Gastrocnemius medialis (tissue), 4 donors: ENCODE measurements around the gene STARD13. TPM values are rescaled to one million over a fixed set of nuclear protein-coding genes. Genes with fewer than 3 reads are reported as not detected.

Experiments
- ATAC-seq, 2 donors: fragments of 150-250 bp; one replicate each; pipeline ENCODE4 v1.9.1; 2016
- DNase-seq, 2 donors: peaks; one replicate each; pipeline ENCODE4 v3.0.0-alpha.2; 2019
- H3K27ac ChIP-seq, 4 donors: fragments of 200-600 bp; sonication (generic); 1 replicate in 1 of 4; 2 replicates in 3 of 4; pipeline ENCODE4 v1.5.1; 2016 to 2018; ENCODE audit warnings: mild to moderate bottlenecking in 2 of 4, moderate library complexity in 1 of 4
- H3K27me3 ChIP-seq, 3 donors: fragments of 200-600 bp; sonication (generic) in 2 of 3; 1 replicate in 1 of 3; 2 replicates in 2 of 3; pipeline versions ENCODE4 v1.5.1 to v1.6.0; 2016 to 2019; ENCODE audit warnings: mild to moderate bottlenecking in 1 of 3, moderate library complexity in 1 of 3
- H3K36me3 ChIP-seq, 2 donors: fragments of 200-600 bp; sonication (generic) in 1 of 2; one replicate each; pipeline ENCODE4 v1.5.1; 2017 to 2018
- H3K4me1 ChIP-seq, 2 donors: fragments of 200-600 bp; sonication (generic) in 1 of 2; one replicate each; pipeline ENCODE4 v1.5.1; 2016 to 2017; ENCODE audit warnings: mild to moderate bottlenecking in 2 of 2
- H3K4me3 ChIP-seq, 4 donors: fragments of 200-600 bp; sonication (generic) in 3 of 4; 1 replicate in 1 of 4; 2 replicates in 3 of 4; pipeline ENCODE4 v1.5.1; 2016 to 2019; ENCODE audit warnings: mild to moderate bottlenecking in 2 of 4
- H3K9me3 ChIP-seq, 3 donors: fragments of 200-600 bp; sonication (generic) in 2 of 3; 1 replicate in 1 of 3; 2 replicates in 2 of 3; pipeline ENCODE4 v1.5.1; 2016 to 2019
- CTCF ChIP-seq, 5 experiments: fragments of 450-650 bp in 3 of 5; fragments of 200-600 bp in 2 of 5; sonication (generic) in 2 of 5; IDR thresholded peaks in 4 of 5; conservative IDR thresholded peaks in 1 of 5; 1 replicate in 4 of 5; 2 replicates in 1 of 5; pipeline ENCODE4 v1.5.1; 2016 to 2019; ENCODE audit warnings: antibody characterized with exemption in 5 of 5, mild to moderate bottlenecking in 3 of 5, moderate library complexity in 3 of 5
- POLR2A ChIP-seq, 2 donors: fragments of 450-650 bp; IDR thresholded peaks; one replicate each; pipeline ENCODE4 v1.6.1; 2017; ENCODE audit warnings: antibody characterized with exemption in 2 of 2, mild to moderate bottlenecking in 2 of 2, moderate library complexity in 2 of 2
- in situ Hi-C, 4 donors: fragments of 200-750 bp; cut with MboI; loops; one replicate each; pipeline versions ENCODE4 v1.15.0 to v1.8.0; 2017; ENCODE audit warnings: low sequenced_read_pairs in 4 of 4
- intact Hi-C: fragments of 100-400 bp; cut with DNase I; formaldehyde crosslinking; loops from one replicate; pipeline ENCODE4 v1.15.1; 2023; ENCODE audit warnings: low total_unique reads
- total RNA-seq, 4 donors: library from RNA; depleted of rRNA; stranded (reverse); fragments of >200 nt; gene quantifications; one replicate each; pipeline versions ENCODE4 v1.1.0 to v1.2.3, GENCODE V29; 2016

Gene STARD13
- total RNA-seq, 4 donors from 2014 or later, result 7.7 to 19.3 (median 12.0) TPM

GRCh38 chr13:33281951-33282595, 3.5 kb downstream of the STARD13 start:
- intact Hi-C loops, result loop anchor here (2.0 to 10.0 kb wide), 2 partner anchors 17 to 697 kb away; partner anchors contain the start of gene PDS5B
- H3K36me3 ChIP-seq, result no peaks in the 10 kb centered on the region
- H3K4me3 ChIP-seq, result no peak overlapping the region
- H3K4me1 ChIP-seq, result peaks cover 55 to 67% of the 10 kb centered on the region in 2 donors
- no peak for ATAC-seq
- in situ Hi-C loops, result loop anchor here in 1 of 4 donors (10.0 kb wide), 1 partner anchor 73 kb away; no protein-coding TSS in a partner anchor
- no peaks in the 10 kb centered on the region for H3K9me3 ChIP-seq
- H3K27me3 ChIP-seq, result no peaks in the 10 kb centered on the region
- no peak for DNase-seq
- TF ChIP-seq CTCF (IDR thresholded peaks at IDR 0.05 in 4 of 5, conservative IDR thresholded peaks at IDR 0.05 in 1 of 5), result no peak
- TF ChIP-seq POLR2A (IDR thresholded peaks at IDR 0.05), result no peak
- H3K27ac ChIP-seq, result peak overlapping the region; percentile 41 to 93 (median 88)

GRCh38 chr13:33280923-33281322, 4.6 kb downstream of the STARD13 start:
- H3K9me3 ChIP-seq, result no peaks in the 10 kb centered on the region
- DNase-seq (no peak), ATAC-seq (no peak)
- peaks cover 62 to 71% of the 10 kb centered on the region in 2 donors for H3K4me1 ChIP-seq
- intact Hi-C loops (loop anchor here (2.0 to 10.0 kb wide), 2 partner anchors 16 to 696 kb away; partner anchors contain the start of gene PDS5B), in situ Hi-C loops (loop anchor here in 1 of 4 donors (10.0 kb wide), 1 partner anchor 74 kb away; no protein-coding TSS in a partner anchor)
- H3K27me3 ChIP-seq, result no peaks in the 10 kb centered on the region
- TF ChIP-seq CTCF (IDR thresholded peaks at IDR 0.05 in 4 of 5, conservative IDR thresholded peaks at IDR 0.05 in 1 of 5) (no peak), POLR2A (IDR thresholded peaks at IDR 0.05) (no peak)
- no peak overlapping the region for H3K4me3 ChIP-seq
- H3K36me3 ChIP-seq, result no peaks in the 10 kb centered on the region
- H3K27ac ChIP-seq, result peak overlapping the region; percentile 77 to 88 (median 82)

GRCh38 chr13:33280279-33280905, 5.2 kb downstream of the STARD13 start:
- ATAC-seq, result peak; percentile 10 to 15
- H3K4me1 ChIP-seq, result peaks cover 62 to 75% of the 10 kb centered on the region in 2 donors
- H3K27me3 ChIP-seq, result no peaks in the 10 kb centered on the region
- peak overlapping the region in 2 of 4 donors; percentile 14 to 16 for H3K4me3 ChIP-seq
- H3K36me3 ChIP-seq, result no peaks in the 10 kb centered on the region
- H3K9me3 ChIP-seq, result no peaks in the 10 kb centered on the region
- no peak for TF ChIP-seq POLR2A (IDR thresholded peaks at IDR 0.05)
- TF ChIP-seq CTCF (IDR thresholded peaks at IDR 0.05 in 4 of 5, conservative IDR thresholded peaks at IDR 0.05 in 1 of 5), result no peak
- in situ Hi-C loops (loop anchor here in 1 of 4 donors (10.0 kb wide), 1 partner anchor 74 kb away; no protein-coding TSS in a partner anchor), intact Hi-C loops (loop anchor here (2.0 to 10.0 kb wide), 2 partner anchors 16 to 696 kb away; partner anchors contain the start of gene PDS5B)
- H3K27ac ChIP-seq, result peak overlapping the region; percentile 77 to 88 (median 82)
- no peak for DNase-seq

- in situ Hi-C loops, result loop anchor here in 1 of 4 donors (10.0 kb wide), 1 partner anchor 75 kb away; no protein-coding TSS in a partner anchor
- H3K4me3 ChIP-seq, result peak overlapping the region in 2 of 4 donors; percentile 14 to 16
- H3K4me1 ChIP-seq, result peaks cover 62 to 78% of the 10 kb centered on the region in 2 donors
- DNase-seq, result peak; percentile 74 to 79
- no peaks in the 10 kb centered on the region for H3K27me3 ChIP-seq
- TF ChIP-seq CTCF (IDR thresholded peaks at IDR 0.05 in 4 of 5, conservative IDR thresholded peaks at IDR 0.05 in 1 of 5), result no peak
- TF ChIP-seq POLR2A (IDR thresholded peaks at IDR 0.05), result no peak
- peak overlapping the region; percentile 77 to 88 (median 82) for H3K27ac ChIP-seq
- H3K9me3 ChIP-seq, result no peaks in the 10 kb centered on the region
- ATAC-seq, result peak; percentile 91 to 93
- intact Hi-C loops, result loop anchor here (1.0 to 10.0 kb wide), 3 partner anchors 8 to 695 kb away; partner anchors contain the start of gene PDS5B
- H3K36me3 ChIP-seq, result no peaks in the 10 kb centered on the region
Observed at GRCh38 chr13:33279414-33280278, 5.9 kb downstream of the STARD13 start.
